Measurements from ENCODE around the gene PAPSS2.

Gene PAPSS2

GRCh38 chr10:87668324-87669074 is 8.8 kb downstream of the PAPSS2 start:
- H3K4me3 ChIP-seq (ENCODE audit: low read depth, low read length): no peak overlapping the region
- no peak for TF ChIP-seq CTCF (IDR thresholded peaks at IDR 0.05; ENCODE audit: low read depth, low read length, missing control alignments)
- DNase-seq (ENCODE audit: low read depth): no peak
- in situ Hi-C loops (cut with HindIII; ENCODE audit: low sequenced_read_pairs): no loop called here

GRCh38 chr10:87669752-87670151 is 10.1 kb downstream of the PAPSS2 start:
- no peak for DNase-seq (ENCODE audit: low read depth)
- H3K4me3 ChIP-seq (ENCODE audit: low read depth, low read length): no peak overlapping the region
- in situ Hi-C loops (cut with HindIII; ENCODE audit: low sequenced_read_pairs): no loop called here
- TF ChIP-seq CTCF (IDR thresholded peaks at IDR 0.05; ENCODE audit: low read depth, low read length, missing control alignments): no peak

GRCh38 chr10:87670586-87670985 is 10.9 kb downstream of the PAPSS2 start:
- in situ Hi-C loops (cut with HindIII; ENCODE audit: low sequenced_read_pairs): no loop called here
- DNase-seq (ENCODE audit: low read depth): no peak
- no peak overlapping the region for H3K4me3 ChIP-seq (ENCODE audit: low read depth, low read length)
- TF ChIP-seq CTCF (IDR thresholded peaks at IDR 0.05; ENCODE audit: low read depth, low read length, missing control alignments): no peak

GRCh38 chr10:87671139-87671815 is 11.6 kb downstream of the PAPSS2 start:
- no peak for TF ChIP-seq CTCF (IDR thresholded peaks at IDR 0.05; ENCODE audit: low read depth, low read length, missing control alignments)
- no peak overlapping the region for H3K4me3 ChIP-seq (ENCODE audit: low read depth, low read length)
- in situ Hi-C loops (cut with HindIII; ENCODE audit: low sequenced_read_pairs): no loop called here
- no peak for DNase-seq (ENCODE audit: low read depth)

- TF ChIP-seq CTCF (IDR thresholded peaks at IDR 0.05; ENCODE audit: low read depth, low read length, missing control alignments): no peak
- in situ Hi-C loops (cut with HindIII; ENCODE audit: low sequenced_read_pairs): no loop called here
- H3K4me3 ChIP-seq (ENCODE audit: low read depth, low read length): no peak overlapping the region
- no peak for DNase-seq (ENCODE audit: low read depth)
Measured at GRCh38 chr10:87672551-87672950, 12.9 kb downstream of the PAPSS2 start.

- in situ Hi-C loops (cut with HindIII; ENCODE audit: low sequenced_read_pairs): no loop called here
- DNase-seq (ENCODE audit: low read depth): no peak
- TF ChIP-seq CTCF (IDR thresholded peaks at IDR 0.05; ENCODE audit: low read depth, low read length, missing control alignments): no peak
- no peak overlapping the region for H3K4me3 ChIP-seq (ENCODE audit: low read depth, low read length)
Measured at GRCh38 chr10:87674943-87675342, 15.3 kb downstream of the PAPSS2 start.
